Measurements from ENCODE around the gene CCL7.
"Not testable (repeated sequence)": the region's sequence is repeated elsewhere in the genome, so short reads cannot be mapped to it uniquely, and the experiment has no call there.

CCL7 gene

GRCh38 chr17:34269969-34270368 lies at the start of gene CCL7:
Gene CCL7, plus strand, starts transcription at chr17:34270221. Its CDS starts 70 bp downstream, at chr17:34270291.
- FAIRE-seq: no peak
- DNase-seq (ENCODE audit: low spot score): no peak

GRCh38 chr17:34220752-34221395 lies 49.1 kb upstream of the CCL7 start:
- FAIRE-seq: no peak
- DNase-seq (ENCODE audit: low spot score): no peak

GRCh38 chr17:34221411-34221810 lies 48.6 kb upstream of the CCL7 start:
- DNase-seq (ENCODE audit: low spot score) (no peak), FAIRE-seq (no peak)

- no peak for DNase-seq (ENCODE audit: low spot score)
- FAIRE-seq: no peak
Measured at GRCh38 chr17:34222722-34223497, 47.1 kb upstream of the CCL7 start.

- FAIRE-seq: no peak
- no peak for DNase-seq (ENCODE audit: low spot score)
Measured at GRCh38 chr17:34225046-34225445, 45.0 kb upstream of the CCL7 start.

- DNase-seq (ENCODE audit: low spot score): no peak
- no peak for FAIRE-seq
Measured at GRCh38 chr17:34226011-34226743, 43.8 kb upstream of the CCL7 start.

GRCh38 chr17:34226744-34227034 lies 43.3 kb upstream of the CCL7 start:
- DNase-seq (ENCODE audit: low spot score) (no peak), FAIRE-seq (no peak)

GRCh38 chr17:34227293-34227692 lies 42.7 kb upstream of the CCL7 start:
- not testable (repeated sequence) for DNase-seq (ENCODE audit: low spot score); FAIRE-seq

GRCh38 chr17:34227707-34228106 lies 42.3 kb upstream of the CCL7 start:
- FAIRE-seq (no peak), DNase-seq (ENCODE audit: low spot score) (no peak)

GRCh38 chr17:34228781-34229180 lies 41.2 kb upstream of the CCL7 start:
- FAIRE-seq (no peak), DNase-seq (ENCODE audit: low spot score) (no peak)

- no peak for DNase-seq (ENCODE audit: low spot score)
- no peak for FAIRE-seq
Measured at GRCh38 chr17:34230342-34230741, 39.7 kb upstream of the CCL7 start.

- FAIRE-seq: no peak
- DNase-seq (ENCODE audit: low spot score): no peak
Measured at GRCh38 chr17:34234616-34235015, 35.4 kb upstream of the CCL7 start.

GRCh38 chr17:34235389-34236028 lies 34.5 kb upstream of the CCL7 start:
- DNase-seq (ENCODE audit: low spot score): no peak
- FAIRE-seq: no peak

- FAIRE-seq (no peak), DNase-seq (ENCODE audit: low spot score) (no peak)
Measured at GRCh38 chr17:34236281-34236892, 33.6 kb upstream of the CCL7 start.

GRCh38 chr17:34237458-34237857 lies 32.6 kb upstream of the CCL7 start:
- DNase-seq (ENCODE audit: low spot score) (no peak), FAIRE-seq (no peak)

- FAIRE-seq: no peak
- no peak for DNase-seq (ENCODE audit: low spot score)
Measured at GRCh38 chr17:34241062-34241461, 29.0 kb upstream of the CCL7 start.

GRCh38 chr17:34242587-34243363 lies 27.2 kb upstream of the CCL7 start:
- DNase-seq (ENCODE audit: low spot score): no peak
- no peak for FAIRE-seq

GRCh38 chr17:34243364-34244320 lies 26.4 kb upstream of the CCL7 start:
- no peak for FAIRE-seq
- DNase-seq (ENCODE audit: low spot score): no peak

GRCh38 chr17:34245351-34245905 lies 24.6 kb upstream of the CCL7 start:
- FAIRE-seq (no peak), DNase-seq (ENCODE audit: low spot score) (no peak)

All from urothelium cell line (cell line).